MM.1S (cell line): ENCODE measurements around the gene FBXO48.

ENCODE experiments used
- DNase-seq: peaks from one replicate; pipeline ENCODE4 v3.0.0-alpha.2; 2015
- H2AFZ ChIP-seq: fragments of 300-600 bp; sonication (generic); 2 replicates; pipeline ENCODE4 v1.6.0; 2016; ENCODE audit warnings: antibody characterized with exemption, low read length
- H3F3A ChIP-seq: fragments of 300-600 bp; sonication (generic); 2 replicates; pipeline ENCODE4 v1.6.1; 2016; ENCODE audit warnings: mild to moderate bottlenecking, antibody characterized with exemption, low read length, moderate library complexity, mixed read lengths; ENCODE audit not compliant: insufficient read depth
- H3K27ac ChIP-seq: fragments of 300-600 bp; sonication (generic); 2 replicates; pipeline ENCODE4 v1.5.1; 2016; ENCODE audit warnings: mild to moderate bottlenecking, low read length
- H3K27me3 ChIP-seq: fragments of 300-600 bp; sonication (generic); replicated peaks from 2 replicates; pipeline ENCODE4 v1.6.0; 2016; ENCODE audit warnings: low read length; ENCODE audit not compliant: insufficient read depth
- H3K36me3 ChIP-seq: fragments of 300-600 bp; sonication (generic); replicated peaks from 2 replicates; pipeline ENCODE4 v1.6.1; 2016; ENCODE audit warnings: mild to moderate bottlenecking, low read length, mixed read lengths; ENCODE audit not compliant: insufficient read depth
- H3K4me1 ChIP-seq: fragments of 300-600 bp; sonication (generic); 2 replicates; pipeline ENCODE4 v1.6.1; 2016; ENCODE audit warnings: low read length, mixed read lengths
- H3K4me2 ChIP-seq: fragments of 300-600 bp; sonication (generic); 2 replicates; pipeline ENCODE4 v1.6.0; 2016; ENCODE audit warnings: low read depth, low read length
- H3K4me3 ChIP-seq: fragments of 300-600 bp; sonication (generic); 2 replicates; pipeline ENCODE4 v1.5.1; 2016; ENCODE audit warnings: low read length, mixed read lengths
- H3K79me2 ChIP-seq: fragments of 300-600 bp; sonication (generic); 2 replicates; pipeline ENCODE4 v1.6.1; 2016; ENCODE audit warnings: mixed run types, low read length, mixed read lengths
- H3K9ac ChIP-seq: fragments of 300-600 bp; sonication (generic); 2 replicates; pipeline ENCODE4 v1.6.1; 2016; ENCODE audit warnings: low read length, mixed read lengths
- H3K9me2 ChIP-seq: fragments of 300-600 bp; sonication (generic); replicated peaks from 2 replicates; pipeline ENCODE4 v1.6.1; 2016; ENCODE audit warnings: mild to moderate bottlenecking, low read length, mixed read lengths; ENCODE audit not compliant: insufficient read depth
- H3K9me3 ChIP-seq: fragments of 300-600 bp; sonication (generic); replicated peaks from 2 replicates; pipeline ENCODE4 v1.6.1; 2016; ENCODE audit warnings: mild to moderate bottlenecking, low read length, mixed read lengths; ENCODE audit not compliant: insufficient read depth
- H4K20me1 ChIP-seq: fragments of 300-600 bp; sonication (generic); 2 replicates; pipeline ENCODE4 v1.6.1; 2016; ENCODE audit warnings: mild to moderate bottlenecking, low read length, moderate library complexity, mixed read lengths; ENCODE audit not compliant: insufficient read depth
- CTCF ChIP-seq: fragments of 300-600 bp; sonication (generic); IDR thresholded peaks from 2 replicates; pipeline ENCODE4 v1.5.1; 2016; ENCODE audit warnings: antibody characterized with exemption, low read length, mixed read lengths
- EZH2 ChIP-seq: fragments of 300-600 bp; sonication (generic); optimal IDR thresholded peaks from 2 replicates; pipeline ENCODE3; 2017; ENCODE audit warnings: low read depth, mild to moderate bottlenecking, antibody characterized with exemption, low read length, mixed read lengths
- EZH2phosphoT487 ChIP-seq: fragments of 300-600 bp; sonication (generic); IDR thresholded peaks from 2 replicates; pipeline ENCODE4 v1.6.1; 2018; ENCODE audit warnings: antibody characterized with exemption, low read length

The FBXO48 gene

DNA sequence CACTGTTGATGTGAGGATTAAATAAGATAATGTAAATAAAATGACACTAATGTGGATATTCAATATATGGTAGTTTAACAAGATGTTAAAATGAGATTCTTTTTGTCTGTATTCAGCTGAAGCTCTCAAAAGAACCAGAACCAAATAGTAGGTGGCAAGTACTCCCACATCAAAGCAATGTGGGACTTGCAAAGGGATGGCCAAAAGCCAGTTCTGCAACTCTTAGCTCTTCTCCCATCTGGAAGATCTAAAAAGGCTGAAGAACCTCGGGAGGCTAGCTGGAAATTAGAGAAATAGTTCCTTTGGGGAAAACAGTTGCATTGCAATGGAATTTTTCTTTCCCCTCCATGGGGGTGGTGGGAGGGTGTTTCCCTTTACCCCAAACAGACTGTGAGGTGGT, 48.7 kb downstream of the FBXO48 start:
- no peaks in the 10 kb centered on the region for H3K27me3 ChIP-seq
- no peaks in the 10 kb centered on the region for H4K20me1 ChIP-seq
- DNase-seq, result no peak
- no peaks in the 10 kb centered on the region for H3K9me3 ChIP-seq
- no peak overlapping the region for H3K9ac ChIP-seq
- H2AFZ ChIP-seq, result peak overlapping the region; percentile 7; the same call in 1 of the 2 replicates
- no peak overlapping the region for H3K4me2 ChIP-seq
- H3K79me2 ChIP-seq, result no peaks in the 10 kb centered on the region
- TF ChIP-seq EZH2phosphoT487 (no peak), CTCF (no peak), EZH2 (no peak)
- H3K36me3 ChIP-seq, result no peaks in the 10 kb centered on the region
- no peaks in the 10 kb centered on the region for H3K9me2 ChIP-seq
- 0 out of 2 replicates have a peak, but pooled peaks cover under 1% of the 10 kb centered on the region for H3F3A ChIP-seq
- H3K4me3 ChIP-seq, result no peak overlapping the region
- H3K27ac ChIP-seq, result no peak overlapping the region
- H3K4me1 ChIP-seq, result peaks cover 33% of the 10 kb centered on the region

- H3K4me3 ChIP-seq, result no peak overlapping the region
- H3K9me3 ChIP-seq, result no peaks in the 10 kb centered on the region
- peaks cover 35% of the 10 kb centered on the region for H3K4me1 ChIP-seq
- H3K9me2 ChIP-seq, result no peaks in the 10 kb centered on the region
- no peaks in the 10 kb centered on the region for H3K79me2 ChIP-seq
- no peaks in the 10 kb centered on the region for H3K27me3 ChIP-seq
- TF ChIP-seq EZH2 (no peak), EZH2phosphoT487 (no peak), CTCF (no peak)
- no peak overlapping the region for H3K27ac ChIP-seq
- no peak overlapping the region for H3K4me2 ChIP-seq
- H3F3A ChIP-seq, result 0 out of 2 replicates have a peak, but pooled peaks cover under 1% of the 10 kb centered on the region
- no peaks in the 10 kb centered on the region for H4K20me1 ChIP-seq
- no peak overlapping the region for H3K9ac ChIP-seq
- no peak for DNase-seq
- no peaks in the 10 kb centered on the region for H3K36me3 ChIP-seq
- no peak overlapping the region for H2AFZ ChIP-seq
Observed at GRCh38 chr2:68417926-68418325, 49.2 kb downstream of the FBXO48 start.

DNA sequence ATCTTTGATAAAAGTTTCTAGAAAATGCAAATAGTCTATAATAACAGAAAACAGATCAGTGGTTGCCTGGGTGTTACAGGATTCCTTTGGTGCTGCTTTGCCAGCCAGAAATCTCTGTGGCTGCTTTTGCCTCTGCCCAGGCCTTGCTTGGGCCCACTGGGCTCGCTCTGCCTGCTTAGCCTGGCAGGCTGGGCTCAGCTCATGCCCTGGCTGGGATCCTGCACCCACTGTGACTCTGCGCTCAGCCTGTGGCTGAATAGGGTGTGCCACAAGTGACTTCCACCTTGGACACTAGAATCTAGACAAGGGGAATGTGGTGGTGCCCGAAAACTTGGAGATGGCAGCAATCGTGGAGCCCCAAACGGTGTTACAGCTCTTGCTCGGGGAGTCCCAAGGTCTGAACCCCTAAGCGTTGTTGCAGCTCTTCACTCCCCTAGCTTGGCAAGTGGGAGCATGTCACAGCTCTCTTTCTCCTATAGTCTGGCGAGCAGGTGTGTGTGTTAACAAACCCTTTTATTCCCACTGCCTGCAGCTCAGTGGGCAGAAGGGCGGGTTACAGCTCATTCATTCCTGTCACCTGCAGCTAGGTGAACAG, 50.9 kb downstream of the FBXO48 start:
- Histone ChIP-seq H3K36me3 (no peaks in the 10 kb centered on the region), H3K27me3 (no peaks in the 10 kb centered on the region), H3F3A (peaks cover 18% of the 10 kb centered on the region), H3K4me3 (no peak overlapping the region), H3K9ac (no peak overlapping the region), H3K4me2 (no peak overlapping the region), H3K79me2 (no peaks in the 10 kb centered on the region), H3K27ac (no peak overlapping the region), H3K9me2 (no peaks in the 10 kb centered on the region), H2AFZ (no peak overlapping the region), H4K20me1 (no peaks in the 10 kb centered on the region), H3K4me1 (peaks cover 51% of the 10 kb centered on the region), H3K9me3 (no peaks in the 10 kb centered on the region)
- no peak for DNase-seq
- TF ChIP-seq EZH2phosphoT487 (no peak), CTCF (no peak), EZH2 (no peak)
